ENCODE results near the gene TEX14. TPM values are rescaled to one million over a fixed set of nuclear protein-coding genes. Genes with fewer than 3 reads are reported as not detected.

Gene TEX14
- total RNA-seq, 1 experiment from 2014 or later = 0.31 TPM

DNA sequence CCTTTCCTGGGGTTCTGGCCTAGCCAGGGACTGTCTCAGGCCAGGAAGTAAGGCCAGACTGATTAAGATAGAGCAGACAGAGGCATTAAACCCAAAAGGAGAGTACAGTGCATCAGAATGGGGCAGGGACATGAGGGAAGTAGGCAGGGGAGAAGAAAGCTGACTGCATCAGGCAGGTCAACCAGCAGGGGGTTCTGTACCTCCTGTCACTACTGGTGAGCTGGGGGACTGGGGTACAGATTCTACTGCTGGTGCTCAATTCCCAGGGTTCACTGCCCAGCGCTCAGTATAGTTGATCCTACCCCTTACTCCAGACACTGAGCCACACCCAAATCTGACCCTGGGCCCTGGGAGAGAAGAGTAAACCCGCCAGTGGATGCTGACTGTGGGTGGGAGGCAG lies 164.5 kb downstream of the TEX14 start:
- Histone ChIP-seq H4K91ac (ENCODE audit: insufficient read length, low read depth, low read length) (no peak overlapping the region), H3K18ac (ENCODE audit: insufficient read length, low read depth, low read length) (no peak overlapping the region), H2BK5ac (ENCODE audit: insufficient read length, low read length) (no peak overlapping the region), H3K23me2 (ENCODE audit: insufficient read length, low read depth, low read length, poor library complexity, severe bottlenecking) (peaks cover 5% of the 10 kb centered on the region), H3T11ph (ENCODE audit: low read length) (no peak overlapping the region), H3K9ac (ENCODE audit: extremely low read depth, insufficient read length, low read length) (no peak overlapping the region), H4K8ac (replicated peaks; ENCODE audit: insufficient read length, low read depth, low read length) (no peak overlapping the region), H2BK20ac (ENCODE audit: low read depth, low read length, poor library complexity, severe bottlenecking) (no peak overlapping the region), H3K4me2 (ENCODE audit: insufficient read depth, insufficient read length, low read length) (no peak overlapping the region), H2AK5ac (ENCODE audit: insufficient read length, low read length) (no peak overlapping the region), H2BK120ac (ENCODE audit: low read depth, low read length, poor library complexity, severe bottlenecking) (no peak overlapping the region), H3K56ac (ENCODE audit: insufficient read length, low read depth, low read length) (no peak overlapping the region), H2BK15ac (ENCODE audit: low read depth, low read length) (no peak overlapping the region), H3K23ac (ENCODE audit: insufficient read length, low read depth, low read length) (no peak overlapping the region), H4K5ac (ENCODE audit: insufficient read length, low read depth, low read length) (no peak overlapping the region), H3K79me2 (ENCODE audit: insufficient read depth, low read length) (no peaks in the 10 kb centered on the region), H3K4me1 (ENCODE audit: insufficient read depth, low read length) (no peaks in the 10 kb centered on the region; the same call in 1 of the 2 replicates), H4K20me1 (ENCODE audit: control insufficient read depth, insufficient read depth, insufficient read length) (no peaks in the 10 kb centered on the region), H3K79me1 (ENCODE audit: insufficient read depth, low read depth, low read length, poor library complexity, severe bottlenecking) (no peaks in the 10 kb centered on the region), H3K27ac (ENCODE audit: insufficient read length, low read depth, low read length) (no peak overlapping the region), H3K27me3 (ENCODE audit: insufficient read depth, low read length) (no peaks in the 10 kb centered on the region), H3K9me3 (ENCODE audit: control insufficient read depth, low read depth, low read length) (no peaks in the 10 kb centered on the region), H3K4ac (ENCODE audit: low read depth, low read length) (no peak overlapping the region), H3K14ac (ENCODE audit: insufficient read depth, low read length) (no peak overlapping the region), H2BK12ac (ENCODE audit: insufficient read length, low read depth, low read length) (no peak overlapping the region), H2AFZ (ENCODE audit: low read length) (no peak overlapping the region)
- DNase-seq = no peak
- Mint-ChIP-seq H3K4me3 (no peak overlapping the region), H3K27me3 (ENCODE audit: low read depth) (peaks cover 27% of the 10 kb centered on the region), H3K9me3 (no peaks in the 10 kb centered on the region), H3K27ac (no peak overlapping the region), H3K4me1 (peaks cover 22 to 45% of the 10 kb centered on the region in 2 experiments), H3K36me3 (ENCODE audit: insufficient read depth in 1 of 3, low read depth in 3 of 3) (no peaks in the 10 kb centered on the region)
- TF ChIP-seq, protein P1, sequence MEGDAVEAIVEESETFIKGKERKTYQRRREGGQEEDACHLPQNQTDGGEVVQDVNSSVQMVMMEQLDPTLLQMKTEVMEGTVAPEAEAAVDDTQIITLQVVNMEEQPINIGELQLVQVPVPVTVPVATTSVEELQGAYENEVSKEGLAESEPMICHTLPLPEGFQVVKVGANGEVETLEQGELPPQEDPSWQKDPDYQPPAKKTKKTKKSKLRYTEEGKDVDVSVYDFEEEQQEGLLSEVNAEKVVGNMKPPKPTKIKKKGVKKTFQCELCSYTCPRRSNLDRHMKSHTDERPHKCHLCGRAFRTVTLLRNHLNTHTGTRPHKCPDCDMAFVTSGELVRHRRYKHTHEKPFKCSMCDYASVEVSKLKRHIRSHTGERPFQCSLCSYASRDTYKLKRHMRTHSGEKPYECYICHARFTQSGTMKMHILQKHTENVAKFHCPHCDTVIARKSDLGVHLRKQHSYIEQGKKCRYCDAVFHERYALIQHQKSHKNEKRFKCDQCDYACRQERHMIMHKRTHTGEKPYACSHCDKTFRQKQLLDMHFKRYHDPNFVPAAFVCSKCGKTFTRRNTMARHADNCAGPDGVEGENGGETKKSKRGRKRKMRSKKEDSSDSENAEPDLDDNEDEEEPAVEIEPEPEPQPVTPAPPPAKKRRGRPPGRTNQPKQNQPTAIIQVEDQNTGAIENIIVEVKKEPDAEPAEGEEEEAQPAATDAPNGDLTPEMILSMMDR (conservative IDR thresholded peaks at IDR 0.05) = no peak; the same call in 2 of the 3 replicates
- WGBS (ENCODE audit: extremely low coverage, insufficient read length, low lambda C conversion rate) = no CpG with 5 or more reads among the region's 2 CpGs
